Posterior cingulate gyrus (tissue), 11 donors: ENCODE results near the gene TBX2.
"Not testable (repeated sequence)": the region's sequence is repeated elsewhere in the genome, so short reads cannot be mapped to it uniquely, and the experiment has no call there.

ENCODE experiments used
- DNase-seq, 10 donors: peaks; one replicate each; pipeline versions ENCODE4 v3.0.0 to v3.0.0-alpha.2; 2020 to 2021; ENCODE audit warnings: mixed read lengths in 3 of 10
- intact Hi-C: fragments of 100-400 bp; cut with DNase I; formaldehyde crosslinking; loops from one replicate; pipeline ENCODE4 v1.15.1; 2023

The TBX2 gene

DNA sequence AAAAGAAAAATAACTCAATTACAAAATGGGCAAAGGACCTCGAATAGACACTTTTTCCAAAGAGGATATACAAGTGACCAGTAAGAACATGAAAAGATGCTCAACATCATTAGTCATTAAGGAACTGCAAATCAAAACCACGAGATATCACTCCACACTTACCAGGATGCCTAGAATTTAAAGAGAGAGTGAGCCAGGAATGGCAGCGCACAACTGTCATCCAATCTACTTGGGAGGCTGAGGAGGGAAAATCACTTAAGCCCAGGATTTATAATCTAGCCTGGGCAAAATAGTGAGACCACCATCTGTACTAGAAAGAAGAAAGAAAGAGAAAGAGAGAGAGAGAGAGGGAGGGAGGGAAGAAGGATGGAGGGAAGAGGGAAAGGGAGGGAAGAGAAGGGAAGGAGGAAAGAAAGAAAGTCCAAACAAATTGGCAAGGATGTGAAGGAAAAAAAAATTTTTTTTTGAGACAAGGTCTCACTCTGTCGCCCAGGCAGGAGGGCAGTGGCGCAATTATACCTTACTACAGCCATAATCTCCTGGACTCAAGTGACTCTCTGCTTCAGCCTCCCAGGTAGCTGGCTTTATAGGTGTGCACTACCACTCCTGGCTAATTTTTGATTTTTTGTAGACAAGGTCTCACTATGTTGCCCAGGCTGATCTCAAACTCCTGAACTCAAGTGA, 22.6 kb downstream of the TBX2 start:
- intact Hi-C loops, result no loop called here
- no peak for DNase-seq

- intact Hi-C loops, result no loop called here
- no peak for DNase-seq
Measured at GRCh38 chr17:61422869-61423268, 23.2 kb downstream of the TBX2 start.

DNA sequence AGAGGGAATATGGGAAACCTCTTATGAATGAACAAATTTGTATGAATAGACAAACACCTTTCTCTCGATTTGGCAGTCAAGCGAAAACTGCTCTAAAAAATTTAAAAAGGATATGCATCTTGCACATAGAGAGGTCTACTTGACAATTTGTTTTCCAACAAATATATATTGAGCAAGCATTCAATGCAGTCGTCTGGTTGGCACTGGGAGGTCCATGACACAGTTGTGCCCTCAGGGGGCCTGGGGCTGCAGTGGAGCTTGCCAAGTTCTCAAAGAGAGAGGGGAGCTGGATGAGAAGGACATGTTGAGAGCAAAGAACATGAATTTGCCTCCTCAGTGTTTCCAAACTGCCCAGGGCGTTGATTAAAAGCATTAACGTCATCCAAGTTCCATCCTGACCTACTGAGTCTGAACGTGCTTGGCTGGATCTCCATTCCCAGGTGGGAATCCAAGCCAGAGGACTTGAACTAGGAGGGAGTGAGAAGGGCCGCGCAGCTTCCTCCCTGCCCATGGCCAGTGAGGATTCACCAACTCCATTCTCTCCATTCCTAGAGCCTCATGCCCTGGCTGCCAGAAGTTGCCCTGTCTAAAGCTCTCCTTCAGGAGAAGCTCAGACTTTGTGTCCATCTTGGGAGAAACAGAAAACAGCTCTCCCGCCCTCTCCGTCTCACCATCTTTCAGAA, 24.5 kb downstream of the TBX2 start:
- DNase-seq, result no peak
- intact Hi-C loops, result no loop called here

DNA sequence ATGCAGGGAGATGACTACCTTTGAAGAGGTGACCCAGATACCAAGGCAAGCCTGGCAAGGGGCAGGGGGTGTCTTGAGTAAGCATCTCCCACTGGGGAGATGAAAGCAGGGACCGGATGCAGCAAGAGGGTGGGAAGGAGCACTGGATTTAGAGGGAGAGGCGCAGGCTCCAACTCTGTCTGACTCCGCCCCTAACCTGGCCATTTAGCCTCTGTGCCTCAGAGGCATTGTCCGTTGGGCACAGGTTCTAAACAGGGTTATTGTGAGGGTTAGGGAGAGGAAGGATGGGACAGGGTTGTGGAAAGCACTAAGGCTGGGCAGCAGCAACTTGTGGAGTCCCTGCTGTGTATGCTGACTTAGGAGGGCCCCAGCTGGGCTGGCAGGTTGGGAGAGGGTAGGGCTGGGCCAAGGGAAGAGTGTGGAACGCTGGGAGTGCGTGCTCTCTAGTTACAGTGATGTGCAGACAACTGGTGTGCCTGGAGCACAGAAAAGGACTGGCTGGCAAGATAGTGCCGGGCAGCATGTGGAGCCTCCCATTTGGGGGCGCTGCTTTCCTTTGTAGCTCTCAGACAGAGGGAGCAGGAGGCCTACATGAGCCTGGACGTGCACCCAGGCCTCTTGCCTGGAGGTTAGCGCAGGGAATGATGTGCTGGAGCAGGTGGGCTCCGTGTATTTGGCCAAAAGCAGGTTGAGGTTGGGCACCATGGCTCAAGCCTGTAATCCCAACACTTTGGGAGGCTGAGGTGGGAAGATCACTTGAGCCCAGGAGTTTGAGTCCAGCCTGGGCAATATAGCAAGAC, 26.2 kb downstream of the TBX2 start:
- intact Hi-C loops, result no loop called here
- DNase-seq, result no peak

- intact Hi-C loops, result no loop called here
Measured at GRCh38 chr17:61426482-61427304, 27.1 kb downstream of the TBX2 start.

DNA sequence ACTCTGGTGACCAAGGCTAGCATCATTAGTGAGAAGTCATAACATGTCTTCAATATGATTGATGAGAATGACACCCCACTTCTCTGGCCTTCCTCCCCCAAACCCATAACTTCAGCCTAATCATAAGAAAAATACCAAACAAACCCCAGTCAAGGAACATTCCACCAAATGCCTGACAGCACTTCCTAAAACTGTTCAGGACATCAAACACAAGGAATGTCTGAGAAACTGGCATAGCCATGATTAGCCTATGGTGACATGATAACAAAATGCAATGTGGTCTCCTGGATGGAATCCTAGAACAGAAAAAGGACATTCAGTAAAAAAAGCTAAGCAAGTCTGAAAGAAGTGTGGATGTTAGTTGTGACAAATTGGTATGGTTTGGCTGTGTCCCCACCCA, 27.9 kb downstream of the TBX2 start:
- intact Hi-C loops, result no loop called here
- DNase-seq, result no peak

More at GRCh38 chr17:61426482-61427304, 27.1 kb downstream of the TBX2 start:
- no peak for DNase-seq

DNA sequence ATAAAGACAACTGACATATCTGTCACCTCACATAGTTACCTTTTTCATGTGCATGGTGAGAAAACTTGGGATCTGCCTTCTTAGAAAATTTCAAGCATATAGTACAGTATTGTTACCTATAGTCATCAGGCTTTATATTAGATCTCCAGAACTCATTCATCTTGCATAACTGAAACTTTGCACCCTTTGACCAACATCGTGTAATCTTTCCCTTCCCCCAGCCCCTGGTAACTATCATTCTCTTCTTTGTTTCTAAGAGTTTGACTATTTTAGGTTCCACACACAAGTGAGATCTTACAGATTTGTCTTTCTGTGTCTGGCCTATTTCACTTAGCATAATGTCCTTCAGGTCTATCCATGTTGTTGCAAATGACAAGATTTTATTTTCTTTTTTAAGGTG, 29.6 kb downstream of the TBX2 start:
- intact Hi-C loops, result no loop called here
- no peak for DNase-seq

GRCh38 chr17:61429831-61430230, 30.2 kb downstream of the TBX2 start:
- intact Hi-C loops, DNase-seq: not testable (repeated sequence)

- intact Hi-C loops, result no loop called here
- DNase-seq, result no peak
Measured at GRCh38 chr17:61431594-61432311, 32.1 kb downstream of the TBX2 start.

DNA sequence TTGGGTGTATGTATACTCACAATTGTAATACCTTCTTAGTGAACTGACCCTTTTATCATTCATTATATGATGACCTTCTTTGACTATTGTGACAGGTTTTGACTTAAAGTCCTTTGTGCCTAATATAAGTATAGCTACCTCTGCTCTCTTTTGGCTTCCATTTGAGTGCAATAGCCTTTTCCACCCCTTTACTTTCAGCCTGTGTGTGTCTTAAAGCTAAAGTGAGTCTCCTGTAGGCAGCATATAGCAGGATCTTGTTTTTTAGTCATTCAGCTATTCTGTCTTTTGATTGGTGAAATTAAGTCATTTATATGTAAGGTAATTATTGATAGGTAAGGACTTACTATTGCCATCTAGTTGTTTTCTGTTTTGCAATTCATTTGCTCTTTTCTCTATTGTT, 36.6 kb downstream of the TBX2 start:
- intact Hi-C loops, result no loop called here
- DNase-seq, result no peak

- DNase-seq, result no peak
- intact Hi-C loops, result no loop called here
Measured at GRCh38 chr17:61436995-61437704, 37.5 kb downstream of the TBX2 start.

- no peak for DNase-seq
- intact Hi-C loops, result no loop called here
Measured at GRCh38 chr17:61440697-61441096, 41.1 kb downstream of the TBX2 start.

DNA sequence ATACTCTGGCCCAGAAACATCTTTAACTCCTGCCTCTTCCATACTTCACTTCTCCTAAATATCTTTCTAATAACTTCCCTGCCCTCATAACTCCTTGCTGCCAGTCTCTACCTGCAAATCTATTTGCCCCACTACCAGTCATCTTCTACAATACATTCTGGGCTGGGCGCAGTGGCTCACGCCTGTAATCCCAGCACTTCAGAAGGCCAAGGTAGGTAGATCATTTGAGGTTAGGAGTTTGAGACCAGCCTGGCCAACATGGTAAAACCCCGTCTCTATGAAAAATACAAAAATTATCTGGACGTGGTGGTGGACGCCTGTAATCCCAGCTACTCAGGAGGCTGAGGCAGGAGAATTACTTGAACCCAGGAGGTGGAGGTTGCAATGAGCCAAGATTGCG, 41.9 kb downstream of the TBX2 start:
- DNase-seq, intact Hi-C loops: not testable (repeated sequence)

DNA sequence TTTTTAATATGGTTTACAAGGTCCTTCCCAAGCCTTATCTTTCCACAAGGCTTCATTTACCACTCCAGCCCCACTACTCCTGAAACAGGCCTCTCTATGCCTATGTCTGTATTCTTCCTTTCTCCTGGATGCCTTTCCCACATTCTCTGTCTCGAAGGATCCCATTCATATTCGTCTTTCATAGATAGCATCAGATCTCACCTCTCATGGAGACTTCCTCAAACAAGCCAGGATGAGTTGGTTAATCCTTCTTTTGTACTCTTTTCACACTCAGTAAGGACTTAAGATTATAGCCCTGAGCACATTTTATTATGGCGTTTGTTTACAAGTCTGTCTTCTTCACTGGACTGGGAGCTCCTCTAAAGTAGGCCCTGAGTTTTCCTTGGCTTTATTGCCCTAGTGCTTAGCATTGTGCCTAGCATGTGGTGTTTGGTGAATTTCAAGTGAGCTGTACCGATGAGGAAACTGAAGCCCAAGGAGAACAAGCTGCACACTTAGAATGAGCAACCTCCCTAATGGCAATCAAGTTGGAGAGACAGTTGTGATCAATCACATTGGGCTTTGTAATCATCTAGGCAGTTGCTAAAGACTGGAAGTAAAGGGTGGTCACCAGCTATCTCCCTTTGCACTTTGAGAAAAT, 42.6 kb downstream of the TBX2 start:
- no peak for DNase-seq
- intact Hi-C loops, result no loop called here

DNA sequence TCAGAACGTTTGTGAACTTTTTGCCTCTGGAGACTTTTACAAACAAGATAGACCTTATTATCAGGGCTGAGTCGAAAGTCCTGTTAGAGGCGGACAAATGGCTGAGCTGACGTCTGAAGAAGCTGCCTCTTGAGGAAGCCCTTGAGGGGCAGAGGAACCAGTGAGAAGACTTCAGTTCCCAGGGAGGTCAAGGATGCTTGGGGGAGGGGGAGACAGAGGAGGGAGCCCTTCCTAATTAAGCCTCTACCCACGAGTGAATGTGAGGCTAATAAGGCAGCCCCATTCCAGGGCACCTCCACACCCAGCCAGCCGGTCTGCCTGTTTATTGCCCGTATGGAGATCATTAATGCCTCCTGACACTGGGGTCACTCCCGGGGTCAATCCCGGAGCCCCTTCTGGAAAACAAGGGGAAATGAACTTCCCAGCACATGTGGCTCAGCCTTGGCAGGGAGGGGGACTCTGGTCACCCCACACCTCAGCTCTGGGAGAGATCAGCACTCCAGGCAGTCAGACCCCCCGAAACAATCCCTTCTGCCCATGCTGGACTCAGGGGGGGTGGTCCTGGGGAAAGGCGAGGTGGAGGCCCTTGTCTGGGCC, 43.3 kb downstream of the TBX2 start:
- intact Hi-C loops, result no loop called here
- DNase-seq, result no peak

GRCh38 chr17:61443475-61443882, 43.8 kb downstream of the TBX2 start:
- DNase-seq, result no peak

DNA sequence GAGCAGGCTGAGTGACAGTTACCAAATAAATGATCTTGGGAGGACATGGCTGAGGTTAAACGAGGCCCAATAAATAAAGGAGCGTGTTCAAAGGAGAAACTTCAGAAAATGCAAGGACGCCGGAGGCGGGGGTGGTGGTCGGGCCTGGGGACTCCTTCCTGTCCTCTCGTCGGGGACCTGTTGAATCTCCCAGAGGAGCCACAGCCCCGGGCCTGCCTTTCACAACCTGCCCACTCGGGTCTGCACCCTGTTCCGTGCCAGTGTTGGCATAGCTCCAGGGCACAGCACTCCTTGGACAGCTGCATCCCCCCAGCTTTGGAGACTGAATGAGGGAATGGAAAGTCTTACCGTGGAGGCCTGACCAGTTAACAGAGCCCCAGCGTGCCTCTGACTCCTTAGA, 44.4 kb downstream of the TBX2 start:
- intact Hi-C loops, result no loop called here
- DNase-seq, result no peak

More at GRCh38 chr17:61443475-61443882, 43.8 kb downstream of the TBX2 start:
- intact Hi-C loops, result no loop called here

GRCh38 chr17:61444831-61445230, 45.2 kb downstream of the TBX2 start:
- intact Hi-C loops, result no loop called here
- DNase-seq, result no peak
